Duodenal mucosa (tissue), 2 donors: ENCODE results near the gene PANK4.

Experiments
- H3K27ac ChIP-seq: one replicate; pipeline ENCODE4 v1.7.0; 2013; ENCODE audit warnings: low read depth, low read length
- H3K27me3 ChIP-seq, 2 donors: one replicate each; pipeline ENCODE4 v1.7.0; 2013; ENCODE audit warnings: low read length in 2 of 2, control low read depth in 1 of 2; ENCODE audit not compliant: insufficient read depth in 2 of 2, control insufficient read depth in 1 of 2
- H3K36me3 ChIP-seq, 2 donors: one replicate each; pipeline ENCODE4 v1.7.0; 2013; ENCODE audit warnings: low read length in 2 of 2, control low read depth in 1 of 2; ENCODE audit not compliant: insufficient read depth in 2 of 2, control insufficient read depth in 1 of 2
- H3K4me1 ChIP-seq, 2 donors: one replicate each; pipeline ENCODE4 v1.7.0; 2013; ENCODE audit warnings: low read length in 2 of 2, control low read depth in 1 of 2; ENCODE audit not compliant: insufficient read depth in 2 of 2, control insufficient read depth in 1 of 2
- H3K4me3 ChIP-seq, 2 donors: one replicate each; pipeline ENCODE4 v1.7.0; 2013; ENCODE audit warnings: low read length in 2 of 2, low read depth in 1 of 2
- H3K9ac ChIP-seq, 2 donors: one replicate each; pipeline ENCODE4 v1.7.0; 2013; ENCODE audit warnings: low read length in 2 of 2, low read depth in 1 of 2
- H3K9me3 ChIP-seq, 2 donors: one replicate each; pipeline ENCODE4 v1.7.0; 2013; ENCODE audit warnings: low read length in 2 of 2, control low read depth in 1 of 2; ENCODE audit not compliant: control insufficient read depth in 1 of 2

PANK4 gene

GRCh38 chr1:2472109-2472508 is 54.3 kb downstream of the PANK4 start:
- H3K27me3 ChIP-seq: peaks cover 7 to 9% of the 10 kb centered on the region in 2 donors
- H3K36me3 ChIP-seq: no peaks in the 10 kb centered on the region

GRCh38 chr1:2471587-2472001 is 54.8 kb downstream of the PANK4 start:
- Histone ChIP-seq H3K9ac (no peak overlapping the region), H3K4me1 (no peaks in the 10 kb centered on the region), H3K27me3 (peaks cover 7 to 9% of the 10 kb centered on the region in 2 donors), H3K27ac (no peak overlapping the region), H3K9me3 (no peaks in the 10 kb centered on the region), H3K4me3 (no peak overlapping the region), H3K36me3 (no peaks in the 10 kb centered on the region)

More at GRCh38 chr1:2472109-2472508, 54.3 kb downstream of the PANK4 start:
- Histone ChIP-seq H3K9me3 (no peaks in the 10 kb centered on the region), H3K27ac (no peak overlapping the region), H3K9ac (no peak overlapping the region), H3K4me1 (no peaks in the 10 kb centered on the region), H3K4me3 (no peak overlapping the region)

GRCh38 chr1:2471159-2471471 is 55.3 kb downstream of the PANK4 start:
- H3K27ac ChIP-seq: no peak overlapping the region
- no peaks in the 10 kb centered on the region for H3K9me3 ChIP-seq
- H3K4me3 ChIP-seq: no peak overlapping the region
- H3K36me3 ChIP-seq: no peaks in the 10 kb centered on the region
- no peaks in the 10 kb centered on the region for H3K4me1 ChIP-seq
- no peak overlapping the region for H3K9ac ChIP-seq
- H3K27me3 ChIP-seq: peaks cover 7 to 14% of the 10 kb centered on the region in 2 donors

GRCh38 chr1:2470290-2471158 is 55.9 kb downstream of the PANK4 start:
- Histone ChIP-seq H3K27ac (no peak overlapping the region), H3K27me3 (peaks cover 7 to 15% of the 10 kb centered on the region in 2 donors), H3K4me1 (no peaks in the 10 kb centered on the region), H3K9me3 (no peaks in the 10 kb centered on the region), H3K9ac (no peak overlapping the region), H3K36me3 (no peaks in the 10 kb centered on the region), H3K4me3 (no peak overlapping the region)

- Histone ChIP-seq H3K27me3 (peaks cover 7 to 15% of the 10 kb centered on the region in 2 donors), H3K36me3 (no peaks in the 10 kb centered on the region), H3K9me3 (no peaks in the 10 kb centered on the region), H3K27ac (no peak overlapping the region), H3K4me1 (no peaks in the 10 kb centered on the region), H3K4me3 (no peak overlapping the region), H3K9ac (no peak overlapping the region)
Observed at GRCh38 chr1:2469103-2469940, 57.1 kb downstream of the PANK4 start.

- no peak overlapping the region for H3K9ac ChIP-seq
- no peaks in the 10 kb centered on the region for H3K36me3 ChIP-seq
- H3K27me3 ChIP-seq: peaks cover 7 to 15% of the 10 kb centered on the region in 2 donors
- H3K9me3 ChIP-seq: no peaks in the 10 kb centered on the region
- no peaks in the 10 kb centered on the region for H3K4me1 ChIP-seq
- H3K27ac ChIP-seq: no peak overlapping the region
- H3K4me3 ChIP-seq: no peak overlapping the region
Observed at GRCh38 chr1:2468540-2468939, 57.9 kb downstream of the PANK4 start.

GRCh38 chr1:2468041-2468472 is 58.3 kb downstream of the PANK4 start:
- H3K27me3 ChIP-seq: peaks cover 10 to 15% of the 10 kb centered on the region in 2 donors
- no peaks in the 10 kb centered on the region for H3K36me3 ChIP-seq
- H3K4me3 ChIP-seq: no peak overlapping the region
- H3K4me1 ChIP-seq: no peaks in the 10 kb centered on the region
- H3K9me3 ChIP-seq: no peaks in the 10 kb centered on the region
- no peak overlapping the region for H3K27ac ChIP-seq
- H3K9ac ChIP-seq: no peak overlapping the region

GRCh38 chr1:2466958-2467554 is 59.3 kb downstream of the PANK4 start:
- no peaks in the 10 kb centered on the region for H3K36me3 ChIP-seq
- H3K9me3 ChIP-seq: no peaks in the 10 kb centered on the region
- H3K9ac ChIP-seq: no peak overlapping the region
- H3K27me3 ChIP-seq: peaks cover 13 to 18% of the 10 kb centered on the region in 2 donors
- H3K4me1 ChIP-seq: no peaks in the 10 kb centered on the region
- H3K27ac ChIP-seq: no peak overlapping the region
- no peak overlapping the region for H3K4me3 ChIP-seq

- no peaks in the 10 kb centered on the region for H3K36me3 ChIP-seq
- H3K27me3 ChIP-seq: peaks cover 13 to 18% of the 10 kb centered on the region in 2 donors
- no peak overlapping the region for H3K4me3 ChIP-seq
- no peaks in the 10 kb centered on the region for H3K9me3 ChIP-seq
- H3K4me1 ChIP-seq: no peaks in the 10 kb centered on the region
- no peak overlapping the region for H3K9ac ChIP-seq
- H3K27ac ChIP-seq: no peak overlapping the region
Observed at GRCh38 chr1:2466270-2466665, 60.1 kb downstream of the PANK4 start.
